Measurements from ENCODE around the gene RGS6.

- TF ChIP-seq POLR2AphosphoS5 (IDR thresholded peaks at IDR 0.05; ENCODE audit: low read depth, low read length) (no peak), TAF1 (IDR thresholded peaks at IDR 0.05; ENCODE audit: low read depth, low read length) (no peak), POLR2A (IDR thresholded peaks at IDR 0.05; ENCODE audit: low read depth, low read length) (no peak)
Observed at GRCh38 chr14:72540836-72541235, 608.6 kb downstream of the RGS6 start.
